C4-2B (cell line): ENCODE results near the gene ATP13A2.

Source experiments
- H3K27ac ChIP-seq: fragments of 450-650 bp; 2 replicates; pipeline ENCODE4 v1.5.1; 2017
- CTCF ChIP-seq: fragments of 450-650 bp; conservative IDR thresholded peaks from 2 replicates; pipeline ENCODE4 v1.5.1; 2017; ENCODE audit warnings: mild to moderate bottlenecking
- ZFX ChIP-seq: fragments of 450-650 bp; IDR thresholded peaks from 2 replicates; pipeline ENCODE4 v1.6.1; 2017

Gene ATP13A2

DNA sequence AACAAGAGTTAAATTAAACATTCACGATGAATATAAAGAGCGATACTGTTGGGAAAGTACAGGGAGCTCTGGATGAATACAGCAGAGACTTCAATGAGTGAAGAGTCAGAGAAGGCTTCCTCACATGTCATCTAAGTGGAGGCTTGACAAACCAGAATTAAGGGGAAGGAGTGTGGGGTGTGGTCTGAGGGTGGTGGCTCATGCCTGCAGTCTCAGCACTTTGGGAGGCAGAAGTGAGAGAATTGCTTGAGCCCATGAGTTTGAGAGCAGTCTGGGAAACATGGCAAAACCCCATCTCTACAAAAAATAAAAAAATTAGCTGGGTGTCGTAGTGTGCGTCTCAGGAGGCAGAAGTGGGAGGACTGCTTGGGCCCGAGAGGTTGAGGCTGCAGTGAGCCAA lies 33.4 kb upstream of the ATP13A2 start:
- no peak for TF ChIP-seq ZFX
- no peak for TF ChIP-seq CTCF
- H3K27ac ChIP-seq: no peak overlapping the region

DNA sequence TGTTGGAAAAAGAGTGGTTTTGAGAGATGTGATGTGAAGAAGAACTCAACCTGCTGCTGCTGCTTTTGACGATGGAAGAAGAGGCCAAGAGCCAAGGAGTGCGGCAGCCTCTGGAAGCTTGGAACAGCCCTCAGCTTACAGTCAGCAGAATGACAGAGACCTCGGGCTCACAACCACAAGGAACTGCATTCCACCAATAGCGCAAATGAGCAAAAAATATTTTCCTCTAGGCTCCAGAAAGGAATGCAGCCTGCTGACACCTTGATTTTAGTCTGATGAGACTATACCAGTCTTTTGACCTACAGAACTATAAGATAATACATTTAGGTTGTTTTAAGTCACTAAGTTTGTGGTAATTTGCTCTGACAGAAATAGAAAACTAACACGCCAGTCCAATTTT lies 31.9 kb upstream of the ATP13A2 start:
- TF ChIP-seq CTCF (no peak), ZFX (no peak)
- no peak overlapping the region for H3K27ac ChIP-seq

DNA sequence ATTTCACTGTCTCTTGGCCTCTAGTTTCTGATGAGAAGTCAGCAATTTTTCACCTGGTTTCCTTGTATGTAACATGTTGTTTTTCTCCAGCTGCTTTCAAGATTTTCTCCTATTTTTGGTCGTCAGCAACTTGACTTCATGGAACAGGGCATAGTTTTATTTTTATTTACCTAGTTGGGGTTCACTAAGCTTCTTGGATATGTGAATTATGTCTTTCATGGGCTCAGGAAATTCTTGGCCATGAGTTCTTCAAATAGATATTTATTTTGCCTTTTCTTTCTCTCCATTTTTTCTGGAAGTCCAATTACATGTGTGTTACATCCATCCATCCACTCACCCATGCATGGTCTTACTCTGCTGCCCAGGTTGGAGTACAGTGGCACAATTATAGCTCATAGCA lies 28.4 kb upstream of the ATP13A2 start:
- no peak for TF ChIP-seq ZFX
- no peak for TF ChIP-seq CTCF
- H3K27ac ChIP-seq: no peak overlapping the region

GRCh38 chr1:17039522-17039921 lies 27.8 kb upstream of the ATP13A2 start:
- no peak for TF ChIP-seq CTCF
- TF ChIP-seq ZFX: no peak
- no peak overlapping the region for H3K27ac ChIP-seq

DNA sequence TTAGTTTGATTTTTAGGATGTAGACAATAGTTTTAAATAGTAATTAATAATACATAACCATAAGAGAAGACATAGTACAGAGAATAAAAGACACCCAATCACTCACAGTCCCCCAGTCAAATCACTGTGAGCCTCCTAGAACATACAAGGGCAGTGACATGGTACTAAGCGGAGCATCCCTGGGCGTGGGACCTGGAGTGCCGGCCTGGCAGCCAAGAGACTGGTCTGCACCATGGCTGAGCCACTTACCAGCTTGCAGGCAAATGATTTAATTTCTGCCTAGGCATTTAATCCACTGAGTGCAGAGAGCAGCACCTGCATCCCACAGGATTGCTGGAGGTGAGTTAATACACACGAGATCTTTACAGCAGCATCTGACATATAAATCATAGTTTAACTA lies 21.8 kb upstream of the ATP13A2 start:
- TF ChIP-seq CTCF (no peak), ZFX (no peak)
- no peak overlapping the region for H3K27ac ChIP-seq

GRCh38 chr1:17032741-17033140 lies 21.0 kb upstream of the ATP13A2 start:
- no peak overlapping the region for H3K27ac ChIP-seq
- TF ChIP-seq ZFX (no peak), CTCF (no peak)

- TF ChIP-seq CTCF: no peak
- TF ChIP-seq ZFX: no peak
- H3K27ac ChIP-seq: no peak overlapping the region
Measured at GRCh38 chr1:17031436-17031835, 19.7 kb upstream of the ATP13A2 start.
